Measurements from ENCODE around the gene TAF11L9. TPM values are rescaled to one million over a fixed set of nuclear protein-coding genes. Genes with fewer than 3 reads are reported as not detected.
"Not testable (repeated sequence)": the region's sequence is repeated elsewhere in the genome, so short reads cannot be mapped to it uniquely, and the experiment has no call there.

Gene TAF11L9
- total RNA-seq, 4 donors from 2014 or later, result not detected

- 91% methylated on average over 11 of the region's 17 CpGs for WGBS
- H3K4me3 ChIP-seq, result no peak overlapping the region
- H3K36me3 ChIP-seq, result no peaks in the 10 kb centered on the region
- H3K4me1 ChIP-seq, result no peaks in the 10 kb centered on the region
- no peaks in the 10 kb centered on the region for H3K9me3 ChIP-seq
- no peaks in the 10 kb centered on the region for H3K27me3 ChIP-seq
- no peak for DNase-seq (ENCODE audit: low spot score in 2 of 2)
- H3K27ac ChIP-seq, result no peak overlapping the region
- TF ChIP-seq EP300 (IDR thresholded peaks at IDR 0.05) (no peak), CTCF (IDR thresholded peaks at IDR 0.05) (no peak), POLR2A (IDR thresholded peaks at IDR 0.05) (no peak), POLR2AphosphoS5 (IDR thresholded peaks at IDR 0.05) (no peak)
These were observed 20.8 kb upstream of the TAF11L9 start for GRCh38 chr5:17614872-17615605.

GRCh38 chr5:17610092-17610491 is 15.9 kb upstream of the TAF11L9 start, which contains the start of gene TAF11L12:
Gene TAF11L12 (plus strand): TSS chr5:17610392.
- H3K9me3 ChIP-seq; H3K4me1 ChIP-seq; H3K27ac ChIP-seq; H3K36me3 ChIP-seq; H3K4me3 ChIP-seq; DNase-seq (ENCODE audit: low spot score in 2 of 2); H3K27me3 ChIP-seq: not testable (repeated sequence)
- 61% methylated on average over 2 of the region's 2 CpGs for WGBS

- H3K36me3 ChIP-seq; H3K27me3 ChIP-seq; H3K4me3 ChIP-seq; H3K4me1 ChIP-seq; H3K27ac ChIP-seq; DNase-seq (ENCODE audit: low spot score in 2 of 2); H3K9me3 ChIP-seq: not testable (repeated sequence)
- 95% methylated on average over 4 of the region's 4 CpGs for WGBS
These were observed 13.3 kb upstream of the TAF11L9 start for GRCh38 chr5:17607461-17607860.

- 98% methylated on average over 5 of the region's 14 CpGs for WGBS
- H3K27me3 ChIP-seq, result no peaks in the 10 kb centered on the region
- H3K4me3 ChIP-seq, result no peak overlapping the region
- no peak overlapping the region for H3K27ac ChIP-seq
- H3K4me1 ChIP-seq, result no peaks in the 10 kb centered on the region
- DNase-seq (ENCODE audit: low spot score in 2 of 2), result no peak
- H3K9me3 ChIP-seq, result no peaks in the 10 kb centered on the region
- TF ChIP-seq CTCF (IDR thresholded peaks at IDR 0.05), result no peak
- TF ChIP-seq EP300 (IDR thresholded peaks at IDR 0.05), result no peak
- no peak for TF ChIP-seq POLR2AphosphoS5 (IDR thresholded peaks at IDR 0.05)
- TF ChIP-seq POLR2A (IDR thresholded peaks at IDR 0.05), result no peak
- no peaks in the 10 kb centered on the region for H3K36me3 ChIP-seq
These were observed 10.8 kb upstream of the TAF11L9 start for GRCh38 chr5:17604951-17605350.

GRCh38 chr5:17603880-17604279 is 9.7 kb upstream of the TAF11L9 start, which contains the start of gene TAF11L11:
Gene TAF11L11 (plus strand): TSS chr5:17604183.
- not testable (repeated sequence) for H3K4me3 ChIP-seq; H3K36me3 ChIP-seq; H3K27me3 ChIP-seq; H3K4me1 ChIP-seq; H3K9me3 ChIP-seq; H3K27ac ChIP-seq; DNase-seq (ENCODE audit: low spot score in 2 of 2)
- 59% methylated on average over 3 of the region's 6 CpGs for WGBS

GRCh38 chr5:17597728-17598127 is 3.5 kb upstream of the TAF11L9 start, which contains the start of gene TAF11L10:
Gene TAF11L10 (minus strand): TSS chr5:17597828.
- H3K4me3 ChIP-seq; H3K36me3 ChIP-seq; H3K4me1 ChIP-seq; H3K27me3 ChIP-seq; H3K9me3 ChIP-seq; H3K27ac ChIP-seq; DNase-seq (ENCODE audit: low spot score in 2 of 2): not testable (repeated sequence)
- no CpG with 5 or more reads among the region's 15 CpGs for WGBS

- DNase-seq (ENCODE audit: low spot score in 2 of 2); H3K27ac ChIP-seq; H3K4me1 ChIP-seq; H3K27me3 ChIP-seq; H3K4me3 ChIP-seq; H3K9me3 ChIP-seq; H3K36me3 ChIP-seq: not testable (repeated sequence)
- WGBS, result no CpG with 5 or more reads among the region's 16 CpGs
These were observed 3.3 kb downstream of the TAF11L9 start, which contains the start of gene TAF11L8 for GRCh38 chr5:17590860-17591259. Gene TAF11L8 (minus strand): TSS chr5:17590960.

GRCh38 chr5:17585658-17586057 is 8.5 kb downstream of the TAF11L9 start, which contains the start of gene TAF11L7:
Gene TAF11L7 (minus strand): TSS chr5:17585758.
- not testable (repeated sequence) for DNase-seq (ENCODE audit: low spot score in 2 of 2); H3K27me3 ChIP-seq; H3K9me3 ChIP-seq; H3K4me1 ChIP-seq; H3K4me3 ChIP-seq; H3K36me3 ChIP-seq; H3K27ac ChIP-seq
- no CpG with 5 or more reads among the region's 16 CpGs for whole genome bisulfite sequencing

Other genes with a start within 250 kb of the TAF11L9 start
- gene TAF11L2, start 96.2 kb downstream of the TAF11L9 start, total RNA-seq, result not detected
- gene TAF11L3, start 76.0 kb downstream of the TAF11L9 start, total RNA-seq, result not detected
- not detected for gene TAF11L4, start 72.6 kb downstream of the TAF11L9 start, total RNA-seq
- gene TAF11L5, start 69.2 kb downstream of the TAF11L9 start, total RNA-seq, result not detected
- gene TAF11L6, start 65.7 kb downstream of the TAF11L9 start, total RNA-seq, result not detected
- gene TAF11L7, start 8.6 kb downstream of the TAF11L9 start, total RNA-seq, result not detected
- not detected for gene TAF11L8, start 3.4 kb downstream of the TAF11L9 start, total RNA-seq
- not detected for gene TAF11L10, start 3.4 kb upstream of the TAF11L9 start, total RNA-seq
- gene TAF11L11, start 9.8 kb upstream of the TAF11L9 start, total RNA-seq, result not detected
- not detected for gene TAF11L12, start 16.0 kb upstream of the TAF11L9 start, total RNA-seq
- gene TAF11L13, start 37.7 kb upstream of the TAF11L9 start, total RNA-seq, result not detected
- not detected for gene TAF11L14, start 40.1 kb upstream of the TAF11L9 start, total RNA-seq

Data from suprapubic skin (tissue), 4 donors.